PFSK-1 (cell line): ENCODE measurements around the gene KMT2E.

Experiments used
- POLR2AphosphoS5 ChIP-seq: IDR thresholded peaks from 2 replicates; pipeline ENCODE4 v1.6.1; 2012; ENCODE audit warnings: low read depth, mild to moderate bottlenecking, control low read depth, low read length, moderate library complexity
- REST ChIP-seq, 2 experiments: IDR thresholded peaks; 2 replicates each; pipeline versions ENCODE4 v1.6.1 to v1.8.0; 2011 to 2012; ENCODE audit warnings: low read depth in 2 of 2, low read length in 2 of 2, control low read depth in 1 of 2, inconsistent platforms in 1 of 2, mild to moderate bottlenecking in 1 of 2, moderate library complexity in 1 of 2; ENCODE audit not compliant: insufficient read depth in 1 of 2
- SIN3A ChIP-seq: IDR thresholded peaks from 2 replicates; pipeline ENCODE4 v1.6.1; 2012; ENCODE audit warnings: mild to moderate bottlenecking, low read length, moderate library complexity, borderline replicate concordance; ENCODE audit not compliant: insufficient read depth
- TAF1 ChIP-seq: IDR thresholded peaks from 2 replicates; pipeline ENCODE4 v1.6.1; 2012; ENCODE audit warnings: low read length, control low read depth, borderline replicate concordance; ENCODE audit not compliant: insufficient read depth

DNA sequence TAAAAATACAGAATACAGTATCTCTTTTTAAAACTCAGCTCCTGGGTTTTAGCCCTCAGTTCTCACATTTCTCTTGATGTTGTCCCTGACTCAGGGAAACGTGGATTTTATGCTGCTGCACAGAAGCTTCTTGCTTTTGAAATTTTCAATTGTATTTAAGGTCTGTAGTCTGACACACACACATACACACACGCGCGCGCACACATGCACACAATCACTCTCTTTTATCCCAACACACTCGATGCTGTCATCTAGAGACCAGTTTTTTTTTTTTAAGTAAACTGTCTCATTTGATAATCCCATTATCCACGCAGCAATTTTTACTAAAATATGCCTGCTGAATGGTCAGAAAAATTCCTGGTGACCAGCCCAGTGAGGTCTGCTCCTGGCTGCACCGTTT, 108.6 kb downstream of the KMT2E start:
- TF ChIP-seq POLR2AphosphoS5, result no peak
- no peak for TF ChIP-seq REST (IDR thresholded peaks at IDR 0.05; ENCODE audit: insufficient read depth in 1 of 2, low read depth in 2 of 2, low read length in 2 of 2)
- no peak for TF ChIP-seq TAF1
- no peak for TF ChIP-seq SIN3A
